ENCODE data around the gene FAAP20. TPM values are rescaled to one million over a fixed set of nuclear protein-coding genes. Genes with fewer than 3 reads are reported as not detected.

Gene FAAP20
- total and polyA plus RNA-seq, 10 of the 15 experiments (the other 5 are each of a cell fraction or from before 2014, with no cell fraction given), result 0.79 to 91.8 (median 20.9) TPM

DNA sequence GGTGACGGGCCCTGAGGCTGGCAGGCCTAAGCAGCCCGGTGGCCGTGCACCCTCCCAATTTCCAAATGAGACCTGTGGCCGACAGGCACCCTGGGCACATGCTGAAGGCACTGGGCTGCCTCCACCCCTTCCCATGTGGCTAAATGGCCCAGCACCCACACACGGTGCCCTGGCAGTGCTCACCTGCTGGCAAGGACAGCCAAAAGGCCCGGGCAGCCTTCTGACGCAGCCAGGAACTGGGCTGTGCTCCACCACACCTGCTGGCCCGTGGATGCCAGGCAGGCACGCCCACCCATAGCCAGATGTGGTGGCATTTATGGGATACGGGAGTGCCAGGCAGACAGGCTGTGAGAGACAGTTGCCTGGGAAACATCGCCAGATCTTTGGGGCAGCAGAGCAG lies 4.0 kb upstream of the FAAP20 start:
- H3K4me2 ChIP-seq (ENCODE audit: control insufficient read depth, insufficient read depth), result peak overlapping the region; percentile 43; the same call in 1 of the 2 replicates

More for the DNA sequence above, 4.0 kb upstream of the FAAP20 start:
- RAD21 ChIA-PET (ENCODE audit: unreplicated experiment), result interaction anchor here (1.2 to 1.6 kb wide), 2 partner anchors 31 to 102 kb away, joined by 3 to 6 read pairs; no protein-coding TSS in a partner anchor
- CTCF ChIA-PET, result interaction anchor here (1.0 to 1.7 kb wide), 4 partner anchors 30 to 183 kb away, joined by 3 to 10 read pairs (median 4); no protein-coding TSS in a partner anchor
- SMC1A ChIA-PET (ENCODE audit: uncharacterized antibody, unreplicated experiment), result interaction anchor here (0.9 to 1.2 kb wide), 2 partner anchors 36 to 184 kb away, joined by 3 to 4 read pairs; no protein-coding TSS in a partner anchor
- Histone ChIP-seq H2AFZ (ENCODE audit: control insufficient read depth, low read depth, low read length) (no peak overlapping the region), H4K20me1 (ENCODE audit: control insufficient read depth, insufficient read depth) (no peaks in the 10 kb centered on the region), H3K36me3 (ENCODE audit: control insufficient read depth in 2 of 2, insufficient read depth in 2 of 2, low read length in 1 of 2) (no peaks in the 10 kb centered on the region), H3K9me3 (replicated peaks; ENCODE audit: control insufficient read depth, insufficient read depth, low read length) (no peaks in the 10 kb centered on the region), H3K9ac (ENCODE audit: control insufficient read depth, insufficient read depth, low read length) (no peak overlapping the region), H3K79me2 (ENCODE audit: control insufficient read depth, insufficient read depth, low read length) (no peaks in the 10 kb centered on the region; the same call in 1 of the 2 replicates), H3K4me3 (0 out of 2 replicates have a peak overlapping the region, but pooled peaks have one; percentile 11), H3K4me1 (ENCODE audit: control insufficient read depth, insufficient read depth, low read length) (peaks cover 10% of the 10 kb centered on the region), H3K27me3 (replicated peaks in 1 of 2; ENCODE audit: control insufficient read depth in 2 of 2, insufficient read depth in 2 of 2, low read length in 1 of 2) (no peaks in the 10 kb centered on the region), H3K27ac (ENCODE audit: control insufficient read depth, insufficient read depth) (no peak overlapping the region)
- FAIRE-seq (no peak), ATAC-seq (no peak), DNase-seq (ENCODE audit: low read depth, low spot score) (no peak)
- no peak for TF ChIP-seq SP1 (IDR thresholded peaks at IDR 0.05; ENCODE audit: low read depth, low read length)
- no peak for TF ChIP-seq POU2F2 (IDR thresholded peaks at IDR 0.05; ENCODE audit: borderline replicate concordance, low read depth, low read length)
- TF ChIP-seq JUND (IDR thresholded peaks at IDR 0.05; ENCODE audit: low read depth, low read length), result no peak
- TF ChIP-seq ZNF24 (IDR thresholded peaks at IDR 0.05), result no peak
- TF ChIP-seq RAD21 (IDR thresholded peaks at IDR 0.05; ENCODE audit: insufficient read depth, low read depth, low read length), result no peak
- TF ChIP-seq, protein P1, sequence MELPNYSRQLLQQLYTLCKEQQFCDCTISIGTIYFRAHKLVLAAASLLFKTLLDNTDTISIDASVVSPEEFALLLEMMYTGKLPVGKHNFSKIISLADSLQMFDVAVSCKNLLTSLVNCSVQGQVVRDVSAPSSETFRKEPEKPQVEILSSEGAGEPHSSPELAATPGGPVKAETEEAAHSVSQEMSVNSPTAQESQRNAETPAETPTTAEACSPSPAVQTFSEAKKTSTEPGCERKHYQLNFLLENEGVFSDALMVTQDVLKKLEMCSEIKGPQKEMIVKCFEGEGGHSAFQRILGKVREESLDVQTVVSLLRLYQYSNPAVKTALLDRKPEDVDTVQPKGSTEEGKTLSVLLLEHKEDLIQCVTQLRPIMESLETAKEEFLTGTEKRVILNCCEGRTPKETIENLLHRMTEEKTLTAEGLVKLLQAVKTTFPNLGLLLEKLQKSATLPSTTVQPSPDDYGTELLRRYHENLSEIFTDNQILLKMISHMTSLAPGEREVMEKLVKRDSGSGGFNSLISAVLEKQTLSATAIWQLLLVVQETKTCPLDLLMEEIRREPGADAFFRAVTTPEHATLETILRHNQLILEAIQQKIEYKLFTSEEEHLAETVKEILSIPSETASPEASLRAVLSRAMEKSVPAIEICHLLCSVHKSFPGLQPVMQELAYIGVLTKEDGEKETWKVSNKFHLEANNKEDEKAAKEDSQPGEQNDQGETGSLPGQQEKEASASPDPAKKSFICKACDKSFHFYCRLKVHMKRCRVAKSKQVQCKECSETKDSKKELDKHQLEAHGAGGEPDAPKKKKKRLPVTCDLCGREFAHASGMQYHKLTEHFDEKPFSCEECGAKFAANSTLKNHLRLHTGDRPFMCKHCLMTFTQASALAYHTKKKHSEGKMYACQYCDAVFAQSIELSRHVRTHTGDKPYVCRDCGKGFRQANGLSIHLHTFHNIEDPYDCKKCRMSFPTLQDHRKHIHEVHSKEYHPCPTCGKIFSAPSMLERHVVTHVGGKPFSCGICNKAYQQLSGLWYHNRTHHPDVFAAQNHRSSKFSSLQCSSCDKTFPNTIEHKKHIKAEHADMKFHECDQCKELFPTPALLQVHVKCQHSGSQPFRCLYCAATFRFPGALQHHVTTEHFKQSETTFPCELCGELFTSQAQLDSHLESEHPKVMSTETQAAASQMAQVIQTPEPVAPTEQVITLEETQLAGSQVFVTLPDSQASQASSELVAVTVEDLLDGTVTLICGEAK (IDR thresholded peaks at IDR 0.05; ENCODE audit: borderline replicate concordance), result no peak
- no peak; the same call in 1 of the 2 replicates for TF ChIP-seq POLR2AphosphoS5 (IDR thresholded peaks at IDR 0.05; ENCODE audit: low read length)
- no peak for TF ChIP-seq IRF4 (IDR thresholded peaks at IDR 0.05; ENCODE audit: low read depth, low read length)
- no peak for TF ChIP-seq FOXK2 (IDR thresholded peaks at IDR 0.05)
- no peak for TF ChIP-seq ZNF207 (IDR thresholded peaks at IDR 0.05; ENCODE audit: borderline replicate concordance)
- intact Hi-C loops (cut with micrococcal nuclease; ENCODE audit: unreplicated experiment) (loop anchor here (5.0 kb wide), 2 partner anchors 114 to 1224 kb away; no protein-coding TSS in a partner anchor), in situ Hi-C loops (cut with MboI) (loop anchor here (10.0 kb wide), 1 partner anchor 1226 kb away; no protein-coding TSS in a partner anchor)
- WGBS (ENCODE audit: insufficient coverage, insufficient replicate concordance, low lambda C conversion rate, missing lambda C conversion rate), result 45% methylated on average over 11 of the region's 11 CpGs
- POLR2A ChIA-PET, result interaction anchor here (0.5 to 1.5 kb wide), 5 partner anchors 9 to 193 kb away, joined by 3 to 6 read pairs (median 3); partner anchors contain the start of genes MORN1, RER1 and SKI
- TSS peak; percentile 91 for BruUV-seq (replicated peaks)

All from GM12878 (cell line).